Left forelimb (tissue), 1 donor: Measurements from ENCODE around the gene ELL.

Experiments used
- DNase-seq: peaks from one replicate; pipeline ENCODE4 v3.0.0-alpha.2; 2018; ENCODE audit warnings: low spot score

The ELL gene

DNA sequence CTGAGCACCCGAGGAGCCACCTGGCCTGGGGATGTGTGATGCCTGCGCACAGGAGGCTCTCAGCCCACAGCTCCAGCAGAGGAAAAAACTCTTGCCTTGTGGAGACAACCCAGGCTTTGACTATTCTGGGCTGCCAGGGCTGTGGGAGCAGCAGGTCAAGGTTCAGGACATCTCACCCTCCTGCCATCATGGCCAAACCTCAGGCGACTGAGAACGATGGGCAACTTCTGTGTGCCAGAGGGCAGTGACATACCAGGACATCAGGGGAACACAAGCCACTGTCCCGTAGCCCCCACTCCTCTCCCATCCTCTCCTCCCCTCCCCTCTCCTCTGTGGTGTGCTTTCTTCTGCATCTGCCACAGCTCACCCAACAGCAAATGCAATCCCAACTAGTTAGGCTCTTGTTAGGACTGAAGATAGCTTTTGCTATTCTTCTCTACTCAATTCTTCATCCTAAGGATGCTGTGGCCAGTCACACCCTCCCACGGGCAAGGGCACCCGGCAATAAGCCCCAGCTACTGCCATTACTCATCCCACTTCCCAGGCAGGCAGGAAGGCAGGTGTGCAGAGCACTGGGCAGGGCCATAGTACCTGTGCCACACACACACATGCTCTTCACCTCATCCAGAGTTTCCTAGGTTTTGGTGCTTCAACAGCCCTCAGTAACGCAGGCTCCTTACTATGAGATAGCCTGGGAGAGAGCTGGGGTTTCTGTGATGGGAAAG lies 16.8 kb downstream of the ELL start:
- no peak for DNase-seq

DNA sequence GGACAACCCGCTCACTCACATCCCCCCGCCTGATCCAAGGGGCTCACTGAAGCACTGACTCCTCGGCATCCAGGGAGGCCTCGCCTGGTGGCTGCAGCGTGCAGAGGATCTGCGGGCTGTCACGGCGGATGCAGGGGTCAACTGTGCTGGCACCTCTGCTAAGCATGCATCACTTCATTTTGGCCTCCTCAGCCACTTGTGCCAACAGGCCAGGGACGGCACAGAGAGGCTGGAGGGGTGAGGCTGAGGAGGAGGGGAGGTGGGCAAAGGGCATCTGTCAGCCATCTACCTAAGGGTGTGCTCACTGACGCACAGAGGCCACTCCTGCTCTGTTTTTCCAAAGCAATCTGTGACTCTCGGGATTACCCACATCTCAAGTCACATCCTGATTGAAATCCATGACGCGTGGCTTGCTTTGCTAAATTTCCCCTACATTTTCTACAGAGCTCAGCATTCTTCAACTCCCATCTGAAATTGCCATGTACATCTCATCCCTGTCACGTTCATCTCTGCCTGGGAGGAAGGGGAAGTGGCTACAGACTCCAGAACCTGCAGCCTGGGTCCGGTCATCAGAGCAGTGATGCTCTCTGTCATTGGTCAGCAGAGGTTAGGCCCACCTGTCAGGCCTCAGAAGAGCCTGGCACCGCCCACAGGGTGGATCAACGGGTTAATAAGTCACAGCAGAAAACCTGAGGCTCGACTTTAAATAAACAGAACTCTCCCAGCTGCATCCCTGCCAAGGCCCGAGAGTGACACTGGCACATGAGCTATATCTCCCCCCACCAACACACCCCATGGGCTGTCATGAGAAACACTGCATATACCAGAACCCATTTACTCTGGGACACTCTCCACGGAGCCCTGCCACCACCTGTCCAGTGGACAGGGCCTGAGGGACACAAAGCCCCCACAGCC lies 17.6 kb downstream of the ELL start:
- DNase-seq, result no peak

GRCh38 chr19:18503337-18503970 lies 18.4 kb downstream of the ELL start:
- no peak for DNase-seq

- DNase-seq, result no peak
Measured at GRCh38 chr19:18502638-18503294, 19.1 kb downstream of the ELL start.

- no peak for DNase-seq
Measured at GRCh38 chr19:18502246-18502637, 19.6 kb downstream of the ELL start.

DNA sequence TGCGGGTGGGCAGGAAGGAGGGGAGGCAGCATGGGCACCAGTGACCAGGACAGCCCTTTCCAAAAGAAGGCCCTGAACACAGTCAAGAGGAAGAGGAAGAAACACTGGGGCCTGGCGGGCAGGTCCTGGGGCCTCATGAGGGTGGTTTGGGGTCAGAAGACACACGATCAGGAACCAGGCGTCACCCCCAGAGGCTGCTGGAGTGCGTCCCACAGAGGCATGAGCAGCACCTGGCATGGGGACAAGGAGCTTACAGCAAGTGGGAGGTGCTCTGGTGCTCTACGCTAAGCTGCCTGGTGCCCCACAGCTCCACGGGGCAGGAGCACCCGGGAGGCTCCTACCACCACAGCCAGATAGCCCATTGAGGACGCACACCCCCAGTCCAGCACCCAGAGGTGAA lies 20.0 kb downstream of the ELL start:
- no peak for DNase-seq

DNA sequence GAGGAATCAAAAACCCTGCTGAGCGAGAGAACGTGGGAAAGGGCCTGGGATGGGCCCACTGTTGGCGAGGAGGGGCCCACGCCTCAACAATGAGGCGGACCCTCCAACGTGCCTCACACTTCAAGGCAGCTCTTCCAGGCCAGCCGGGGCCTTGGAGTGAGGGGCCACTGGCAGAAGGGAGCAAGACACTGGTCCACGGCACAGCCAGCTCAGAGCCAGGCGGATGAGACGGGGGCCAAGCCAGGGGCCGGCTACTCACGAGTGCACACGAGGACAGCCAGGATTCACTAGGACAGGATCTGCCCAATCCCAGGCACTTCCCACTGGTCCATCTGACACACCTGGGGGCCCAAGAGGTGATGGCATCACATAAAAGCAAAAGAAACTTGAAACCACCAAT lies 20.5 kb downstream of the ELL start:
- DNase-seq, result no peak

- DNase-seq, result no peak
Measured at GRCh38 chr19:18500799-18501198, 21.1 kb downstream of the ELL start.

DNA sequence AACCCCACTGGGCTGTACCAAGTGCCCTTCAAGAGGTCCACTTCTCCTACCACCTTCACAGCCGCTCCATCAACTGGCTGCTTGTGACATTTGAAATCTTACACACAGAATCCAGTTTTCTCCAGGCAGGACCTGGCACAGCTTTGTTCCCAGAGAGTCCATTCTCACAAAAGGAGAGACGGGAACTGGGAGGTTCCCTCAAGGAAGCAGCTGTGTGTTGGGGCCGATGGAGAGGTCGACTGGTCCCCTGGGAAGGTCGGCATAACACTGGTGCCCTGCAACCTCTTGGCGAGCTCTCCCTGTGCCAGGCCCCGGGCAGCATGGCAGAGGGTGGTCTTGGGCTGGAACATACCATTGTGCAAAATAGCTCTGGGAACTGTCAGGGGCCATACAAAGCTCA lies 21.5 kb downstream of the ELL start:
- no peak for DNase-seq

- DNase-seq, result no peak
Measured at GRCh38 chr19:18499055-18499775, 22.7 kb downstream of the ELL start.

GRCh38 chr19:18496980-18497256 lies 25.0 kb downstream of the ELL start:
- no peak for DNase-seq

DNA sequence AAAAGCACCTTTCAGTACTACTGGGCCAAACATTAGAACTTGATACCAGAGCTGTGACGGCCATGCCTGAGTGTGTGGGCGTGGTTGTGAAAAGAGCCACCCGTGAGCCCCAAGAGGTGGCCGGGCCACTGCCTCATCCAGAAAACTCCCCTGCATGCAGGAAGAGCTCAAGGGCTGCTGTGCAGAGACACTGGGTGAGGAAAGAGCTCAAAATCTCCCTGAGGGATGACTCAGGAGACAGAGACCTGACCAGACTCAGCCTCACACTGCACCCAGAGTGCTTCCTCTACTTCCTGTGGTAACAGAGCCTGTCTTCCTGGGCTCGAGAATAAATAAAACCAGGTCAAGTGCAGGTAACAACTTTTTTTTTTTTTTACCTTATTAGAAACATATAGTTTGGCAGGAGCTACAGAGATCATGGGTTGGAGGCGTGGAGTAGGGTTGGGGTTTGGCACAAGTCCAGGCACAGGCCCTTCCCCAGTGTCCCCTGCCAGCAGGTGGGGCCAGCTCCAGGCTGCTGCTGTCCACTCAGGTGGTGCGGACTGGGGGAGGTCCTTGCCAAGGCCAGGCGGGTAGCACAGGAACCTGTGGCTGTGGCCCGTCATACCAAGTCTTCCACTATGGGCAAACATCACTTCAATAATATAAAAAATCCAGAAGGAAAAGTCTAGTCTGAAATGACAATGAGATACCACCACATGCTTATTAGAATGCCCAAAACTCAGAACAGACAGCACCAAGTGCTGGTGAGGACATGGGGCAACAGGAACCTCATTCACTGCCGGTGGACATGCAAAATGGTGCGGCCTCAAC lies 25.5 kb downstream of the ELL start:
- DNase-seq, result no peak

DNA sequence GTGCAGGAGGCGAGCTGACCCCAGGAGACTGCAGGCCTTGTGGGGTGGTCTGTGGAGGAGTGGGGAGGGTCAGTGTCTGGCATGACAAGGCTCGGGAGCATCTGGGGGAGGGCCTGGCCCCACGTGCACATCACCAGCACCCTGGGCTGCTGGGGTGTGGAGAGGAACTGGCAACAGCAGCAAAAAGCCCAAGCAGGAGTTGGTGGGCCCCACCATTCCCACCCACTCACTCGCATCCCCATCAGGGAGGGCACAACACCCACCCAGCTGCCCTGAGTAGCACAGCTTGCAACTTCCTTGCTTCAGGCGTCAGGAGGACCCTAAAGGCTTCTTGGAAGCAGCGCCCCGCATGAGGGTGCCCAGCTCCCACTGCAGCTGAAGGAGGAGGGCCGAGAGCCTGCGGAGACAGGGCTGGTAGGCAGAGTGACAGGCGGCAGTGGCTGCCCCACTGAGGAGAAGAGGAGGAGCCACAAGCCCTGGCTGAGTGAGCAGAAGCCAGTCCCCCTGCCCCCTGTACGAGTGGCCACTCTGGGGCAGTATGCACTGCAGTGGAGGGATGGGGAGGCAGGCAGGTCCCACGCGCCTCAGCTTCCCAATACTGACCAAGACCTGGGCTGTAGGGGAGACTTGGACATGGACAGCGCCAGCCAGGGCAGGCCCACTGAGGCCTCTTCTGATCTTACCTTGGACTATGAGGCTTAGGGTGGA lies 26.5 kb downstream of the ELL start:
- no peak for DNase-seq

- no peak for DNase-seq
Measured at GRCh38 chr19:18494267-18494607, 27.6 kb downstream of the ELL start.

- DNase-seq, result no peak
Measured at GRCh38 chr19:18493440-18494266, 28.2 kb downstream of the ELL start.

GRCh38 chr19:18491995-18492953 lies 29.6 kb downstream of the ELL start:
- no peak for DNase-seq

DNA sequence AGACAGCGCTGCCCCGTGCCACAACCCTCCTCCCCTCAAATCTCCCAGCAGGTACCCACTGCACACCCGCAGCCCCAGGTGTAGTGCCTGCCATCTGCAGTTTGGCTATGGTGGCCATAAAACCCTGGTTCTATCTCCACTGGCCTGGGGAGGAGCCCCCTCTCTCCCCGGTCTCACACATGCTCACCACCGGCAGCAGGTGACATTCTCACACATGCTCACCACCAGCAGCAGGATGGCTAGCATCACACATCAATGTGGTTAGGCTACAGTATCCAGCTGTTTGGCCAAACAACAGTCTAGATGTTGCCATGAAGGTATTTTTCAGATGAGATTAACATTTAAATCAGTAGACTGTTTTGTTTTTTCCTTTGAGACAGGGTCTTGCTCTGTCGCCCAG lies 31.1 kb downstream of the ELL start:
- no peak for DNase-seq

- DNase-seq, result no peak
Measured at GRCh38 chr19:18489627-18490184, 32.2 kb downstream of the ELL start.
